ENCODE results near the gene NDST3. TPM values are rescaled to one million over a fixed set of nuclear protein-coding genes. Genes with fewer than 3 reads are reported as not detected.

The NDST3 gene
- total and polyA plus RNA-seq, 2 experiments from 2014 or later, result 0.07 to 0.24 TPM

DNA sequence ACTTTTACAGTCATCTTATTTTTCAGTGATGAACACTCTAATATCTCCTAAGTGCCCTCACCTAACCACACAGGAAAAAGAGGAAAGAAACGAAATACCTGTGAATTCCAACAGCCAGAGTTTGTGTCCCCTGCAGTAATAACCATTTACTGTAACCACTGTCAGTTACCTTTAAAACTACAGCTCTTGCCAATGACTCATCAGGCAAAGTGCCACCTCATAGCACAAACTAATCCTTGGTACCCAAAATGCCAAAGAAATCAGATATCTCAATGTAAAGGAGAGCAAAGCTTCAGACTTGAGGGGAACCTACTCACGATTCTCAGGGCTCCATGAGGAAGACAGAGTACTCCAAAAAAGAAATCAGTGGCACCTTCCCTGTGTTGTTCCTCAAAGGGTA lies 146.5 kb downstream of the NDST3 start:
- Histone ChIP-seq H3K27ac (no peak overlapping the region), H3K4me3 (no peak overlapping the region), H3K9me3 (ENCODE audit: low read depth) (no peaks in the 10 kb centered on the region), H3K36me3 (no peaks in the 10 kb centered on the region), H3K27me3 (no peaks in the 10 kb centered on the region), H3K4me1 (ENCODE audit: low read depth) (peaks cover 4% of the 10 kb centered on the region)
- TF ChIP-seq, protein P1, sequence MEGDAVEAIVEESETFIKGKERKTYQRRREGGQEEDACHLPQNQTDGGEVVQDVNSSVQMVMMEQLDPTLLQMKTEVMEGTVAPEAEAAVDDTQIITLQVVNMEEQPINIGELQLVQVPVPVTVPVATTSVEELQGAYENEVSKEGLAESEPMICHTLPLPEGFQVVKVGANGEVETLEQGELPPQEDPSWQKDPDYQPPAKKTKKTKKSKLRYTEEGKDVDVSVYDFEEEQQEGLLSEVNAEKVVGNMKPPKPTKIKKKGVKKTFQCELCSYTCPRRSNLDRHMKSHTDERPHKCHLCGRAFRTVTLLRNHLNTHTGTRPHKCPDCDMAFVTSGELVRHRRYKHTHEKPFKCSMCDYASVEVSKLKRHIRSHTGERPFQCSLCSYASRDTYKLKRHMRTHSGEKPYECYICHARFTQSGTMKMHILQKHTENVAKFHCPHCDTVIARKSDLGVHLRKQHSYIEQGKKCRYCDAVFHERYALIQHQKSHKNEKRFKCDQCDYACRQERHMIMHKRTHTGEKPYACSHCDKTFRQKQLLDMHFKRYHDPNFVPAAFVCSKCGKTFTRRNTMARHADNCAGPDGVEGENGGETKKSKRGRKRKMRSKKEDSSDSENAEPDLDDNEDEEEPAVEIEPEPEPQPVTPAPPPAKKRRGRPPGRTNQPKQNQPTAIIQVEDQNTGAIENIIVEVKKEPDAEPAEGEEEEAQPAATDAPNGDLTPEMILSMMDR (IDR thresholded peaks at IDR 0.05; ENCODE audit: low read depth, low read length), result no peak
- DNase-seq (ENCODE audit: low read depth in 1 of 2, low spot score in 1 of 2), result no peak

DNA sequence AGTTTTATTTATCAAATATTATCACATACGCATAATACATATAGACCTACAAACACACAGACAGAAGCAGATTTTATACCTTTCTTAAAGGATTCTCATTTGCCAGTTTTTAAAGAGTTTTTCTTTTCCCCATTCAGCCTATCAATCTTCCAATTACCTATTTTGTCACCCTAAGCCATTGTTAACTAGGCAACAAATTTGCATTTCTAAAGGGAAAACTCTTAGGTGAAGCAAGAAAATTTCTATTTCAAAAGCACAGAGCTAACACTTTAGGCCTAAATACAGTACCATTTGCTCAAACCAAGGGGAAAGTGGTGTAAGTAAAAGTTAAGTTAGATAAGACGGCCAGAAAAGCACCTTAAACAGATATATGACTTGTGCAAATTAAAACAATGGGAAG lies 156.6 kb downstream of the NDST3 start:
- Histone ChIP-seq H3K4me3 (no peak overlapping the region), H3K4me1 (ENCODE audit: low read depth) (no peaks in the 10 kb centered on the region), H3K36me3 (no peaks in the 10 kb centered on the region), H3K27ac (no peak overlapping the region), H3K9me3 (ENCODE audit: low read depth) (no peaks in the 10 kb centered on the region), H3K27me3 (no peaks in the 10 kb centered on the region)
- TF ChIP-seq, protein P1 (IDR thresholded peaks at IDR 0.05; ENCODE audit: low read depth, low read length), result no peak
- DNase-seq (ENCODE audit: low read depth in 1 of 2, low spot score in 1 of 2), result no peak

DNA sequence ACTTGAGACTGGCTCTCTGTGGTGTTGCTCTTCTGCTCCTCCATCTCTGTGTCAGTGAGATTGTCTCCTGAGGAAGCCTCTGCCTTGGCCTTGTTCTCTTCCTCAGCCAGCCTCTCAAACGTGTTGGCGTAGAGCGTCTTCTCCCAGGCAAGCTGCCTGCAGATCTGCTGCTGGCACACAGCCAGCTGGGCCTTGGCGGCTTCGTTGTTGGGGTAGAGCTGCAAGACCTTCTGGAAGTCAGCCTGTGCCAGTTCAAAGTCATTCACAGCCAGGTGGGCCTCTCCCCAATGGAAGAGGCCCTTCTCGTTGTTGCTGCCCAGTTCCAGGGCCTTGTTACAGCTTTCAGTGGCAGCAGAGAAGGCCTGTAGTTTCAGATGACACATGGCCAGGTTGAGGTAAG lies 159.1 kb downstream of the NDST3 start:
- no peak overlapping the region for H3K4me3 ChIP-seq
- H3K36me3 ChIP-seq, result no peaks in the 10 kb centered on the region
- H3K4me1 ChIP-seq (ENCODE audit: low read depth), result no peaks in the 10 kb centered on the region
- no peaks in the 10 kb centered on the region for H3K27me3 ChIP-seq
- TF ChIP-seq, protein P1 (IDR thresholded peaks at IDR 0.05; ENCODE audit: low read depth, low read length), result no peak
- DNase-seq (ENCODE audit: low read depth in 1 of 2, low spot score in 1 of 2), result no peak
- no peak overlapping the region for H3K27ac ChIP-seq
- H3K9me3 ChIP-seq (ENCODE audit: low read depth), result no peaks in the 10 kb centered on the region

DNA sequence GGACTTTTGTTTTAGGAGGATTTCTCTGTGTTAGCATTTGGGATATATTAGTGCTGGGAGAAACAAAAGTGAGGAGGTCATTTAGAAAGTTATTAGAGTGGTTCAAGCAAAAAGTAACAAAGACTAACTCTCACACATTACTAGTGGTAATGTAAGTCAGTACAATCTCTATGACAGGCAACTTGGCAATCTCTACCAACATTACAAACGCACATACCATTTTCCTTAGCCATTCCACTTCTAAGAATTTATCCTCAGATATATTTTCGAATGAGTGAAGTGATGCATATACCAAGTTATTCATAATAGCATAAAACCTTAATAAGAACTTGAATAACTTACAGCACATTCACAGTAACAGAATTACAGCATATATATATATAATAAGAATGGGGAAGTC lies 172.3 kb downstream of the NDST3 start:
- TF ChIP-seq, protein P1 (IDR thresholded peaks at IDR 0.05; ENCODE audit: low read depth, low read length), result no peak
- DNase-seq (ENCODE audit: low read depth in 1 of 2, low spot score in 1 of 2), result peak in 1 of 2 donors; percentile 3
- Histone ChIP-seq H3K4me3 (no peak overlapping the region), H3K36me3 (no peaks in the 10 kb centered on the region), H3K4me1 (ENCODE audit: low read depth) (no peaks in the 10 kb centered on the region), H3K27me3 (no peaks in the 10 kb centered on the region), H3K27ac (no peak overlapping the region), H3K9me3 (ENCODE audit: low read depth) (no peaks in the 10 kb centered on the region)

DNA sequence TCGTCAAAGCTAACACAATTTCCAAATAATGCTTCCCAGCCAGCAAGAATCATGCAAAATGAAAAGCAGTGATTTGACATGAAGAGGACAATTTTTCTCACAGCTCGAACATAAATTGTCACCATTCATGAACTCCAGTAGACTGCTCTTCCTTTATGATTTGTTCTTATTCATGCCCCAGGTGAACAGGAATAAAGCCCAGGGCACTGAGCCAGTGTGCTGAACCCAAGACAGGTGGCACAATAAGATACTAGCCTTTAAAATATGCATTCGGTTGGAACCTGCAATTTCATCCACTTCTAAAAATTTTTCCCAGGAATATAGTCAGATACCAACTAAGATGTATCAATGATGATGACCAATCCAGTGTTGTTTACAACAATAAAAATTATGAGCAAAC lies 178.8 kb downstream of the NDST3 start:
- Histone ChIP-seq H3K36me3 (no peaks in the 10 kb centered on the region), H3K4me1 (ENCODE audit: low read depth) (no peaks in the 10 kb centered on the region), H3K4me3 (no peak overlapping the region), H3K9me3 (ENCODE audit: low read depth) (no peaks in the 10 kb centered on the region), H3K27ac (no peak overlapping the region), H3K27me3 (no peaks in the 10 kb centered on the region)
- TF ChIP-seq, protein P1 (IDR thresholded peaks at IDR 0.05; ENCODE audit: low read depth, low read length), result no peak
- DNase-seq (ENCODE audit: low read depth in 1 of 2, low spot score in 1 of 2), result no peak

DNA sequence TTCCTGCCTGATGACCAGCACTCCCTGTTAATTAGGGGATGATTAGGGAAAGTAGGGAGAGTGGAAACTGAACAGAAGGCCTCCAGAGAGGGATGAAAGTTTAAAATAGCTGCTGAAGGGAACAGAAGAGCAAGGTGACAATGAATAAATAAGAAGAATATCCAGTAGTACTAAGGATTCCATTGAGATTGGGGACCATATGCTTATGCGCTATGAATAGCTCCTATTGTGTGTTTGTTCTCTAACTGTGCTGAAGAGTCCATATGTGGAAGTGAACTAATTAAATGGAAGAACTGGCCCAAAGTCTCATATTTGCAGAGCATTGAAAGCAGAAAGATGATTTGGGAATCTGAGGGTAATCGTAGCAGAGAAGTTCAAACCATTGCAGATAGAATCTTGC lies 181.5 kb downstream of the NDST3 start:
- no peaks in the 10 kb centered on the region for H3K4me1 ChIP-seq (ENCODE audit: low read depth)
- TF ChIP-seq, protein P1 (IDR thresholded peaks at IDR 0.05; ENCODE audit: low read depth, low read length), result no peak
- H3K9me3 ChIP-seq (ENCODE audit: low read depth), result no peaks in the 10 kb centered on the region
- no peak overlapping the region for H3K4me3 ChIP-seq
- no peaks in the 10 kb centered on the region for H3K36me3 ChIP-seq
- H3K27me3 ChIP-seq, result no peaks in the 10 kb centered on the region
- no peak overlapping the region for H3K27ac ChIP-seq
- no peak for DNase-seq (ENCODE audit: low read depth in 1 of 2, low spot score in 1 of 2)

Measured in cardiac muscle cell (in vitro differentiated cells and primary cell).